ENCODE data around the gene RASA3. TPM values are rescaled to one million over a fixed set of nuclear protein-coding genes. Genes with fewer than 3 reads are reported as not detected.
A peak's percentile ranks its signal among the peaks of the same experiment; 100 is the strongest.

Gene RASA3
- total RNA-seq, 1 donor from 2014 or later: 2.6 TPM

GRCh38 chr13:113972451-113973217 lies 159.8 kb downstream of the RASA3 start:
- no peaks in the 10 kb centered on the region for H3K36me3 ChIP-seq (ENCODE audit: control insufficient read depth, insufficient read depth, low read length)
- FAIRE-seq: no peak
- H3K27me3 ChIP-seq (ENCODE audit: control insufficient read depth, insufficient read depth, low read length): no peaks in the 10 kb centered on the region
- DNase-seq (ENCODE audit: low read depth): no peak
- H3K4me3 ChIP-seq (ENCODE audit: low read depth, low read length): no peak overlapping the region
- no peak for TF ChIP-seq CTCF (IDR thresholded peaks at IDR 0.05; ENCODE audit: insufficient read depth, low read length, severe bottlenecking)

- Histone ChIP-seq H3K27me3 (ENCODE audit: control insufficient read depth, insufficient read depth, low read length) (no peaks in the 10 kb centered on the region), H3K36me3 (ENCODE audit: control insufficient read depth, insufficient read depth, low read length) (no peaks in the 10 kb centered on the region), H3K4me3 (ENCODE audit: low read depth, low read length) (no peak overlapping the region)
- no peak for TF ChIP-seq CTCF (IDR thresholded peaks at IDR 0.05; ENCODE audit: insufficient read depth, low read length, severe bottlenecking)
- no peak for FAIRE-seq
- DNase-seq (ENCODE audit: low read depth): no peak
These were observed 160.8 kb downstream of the RASA3 start for GRCh38 chr13:113971471-113972231.

- FAIRE-seq (peak; percentile 98), DNase-seq (ENCODE audit: low read depth) (peak; percentile 89)
- no peaks in the 10 kb centered on the region for H3K36me3 ChIP-seq (ENCODE audit: control insufficient read depth, insufficient read depth, low read length)
- no peak for TF ChIP-seq CTCF (IDR thresholded peaks at IDR 0.05; ENCODE audit: insufficient read depth, low read length, severe bottlenecking)
- H3K27me3 ChIP-seq (ENCODE audit: control insufficient read depth, insufficient read depth, low read length): no peaks in the 10 kb centered on the region
- H3K4me3 ChIP-seq (ENCODE audit: low read depth, low read length): peak overlapping the region; percentile 1
These were observed 161.5 kb downstream of the RASA3 start for GRCh38 chr13:113970810-113971470.

- FAIRE-seq (no peak), DNase-seq (ENCODE audit: low read depth) (peak; percentile 51)
- Histone ChIP-seq H3K36me3 (ENCODE audit: control insufficient read depth, insufficient read depth, low read length) (no peaks in the 10 kb centered on the region), H3K4me3 (ENCODE audit: low read depth, low read length) (peak overlapping the region; percentile 1), H3K27me3 (ENCODE audit: control insufficient read depth, insufficient read depth, low read length) (peaks cover under 1% of the 10 kb centered on the region)
- no peak for TF ChIP-seq CTCF (IDR thresholded peaks at IDR 0.05; ENCODE audit: insufficient read depth, low read length, severe bottlenecking)
These were observed 162.3 kb downstream of the RASA3 start for GRCh38 chr13:113969973-113970611.

GRCh38 chr13:113969311-113969972 lies 163.0 kb downstream of the RASA3 start:
- H3K4me3 ChIP-seq (ENCODE audit: low read depth, low read length): no peak overlapping the region
- DNase-seq (ENCODE audit: low read depth) (no peak), FAIRE-seq (no peak)
- H3K36me3 ChIP-seq (ENCODE audit: control insufficient read depth, insufficient read depth, low read length): no peaks in the 10 kb centered on the region
- peaks cover 2% of the 10 kb centered on the region for H3K27me3 ChIP-seq (ENCODE audit: control insufficient read depth, insufficient read depth, low read length)
- TF ChIP-seq CTCF (IDR thresholded peaks at IDR 0.05; ENCODE audit: insufficient read depth, low read length, severe bottlenecking): no peak

Data from bronchial epithelial cell (primary cell).